Measurements from ENCODE around the gene FGF14. TPM values are rescaled to one million over a fixed set of nuclear protein-coding genes. Genes with fewer than 3 reads are reported as not detected.

The FGF14 gene
- total RNA-seq, 1 donor from 2014 or later, result not detected

- H3K4me1 ChIP-seq, result peaks cover 0 to 2% of the 10 kb centered on the region in 2 donors
- no peak overlapping the region for H3K27ac ChIP-seq
- intact Hi-C loops (cut with DNase I), result no loop called here
- no peaks in the 10 kb centered on the region for H3K36me3 ChIP-seq
- no peaks in the 10 kb centered on the region for H3K27me3 ChIP-seq
- no peaks in the 10 kb centered on the region for H3K9me3 ChIP-seq
- TF ChIP-seq CTCF (IDR thresholded peaks at IDR 0.05), result no peak
- H3K4me3 ChIP-seq, result no peak overlapping the region
- no peak for DNase-seq (ENCODE audit: low spot score in 2 of 2)
Measured at GRCh38 chr13:102132777-102133295, 269.0 kb downstream of the FGF14 start.

GRCh38 chr13:102131246-102131645 lies 270.6 kb downstream of the FGF14 start:
- Histone ChIP-seq H3K27ac (no peak overlapping the region), H3K27me3 (no peaks in the 10 kb centered on the region), H3K9me3 (no peaks in the 10 kb centered on the region), H3K4me3 (no peak overlapping the region), H3K36me3 (no peaks in the 10 kb centered on the region), H3K4me1 (peaks cover 0 to 2% of the 10 kb centered on the region in 2 donors)
- TF ChIP-seq CTCF (IDR thresholded peaks at IDR 0.05), result no peak
- intact Hi-C loops (cut with DNase I), result no loop called here
- DNase-seq (ENCODE audit: low spot score in 2 of 2), result no peak

- Histone ChIP-seq H3K4me1 (peaks cover 0 to 2% of the 10 kb centered on the region in 2 donors), H3K27ac (no peak overlapping the region), H3K27me3 (no peaks in the 10 kb centered on the region), H3K4me3 (no peak overlapping the region), H3K9me3 (no peaks in the 10 kb centered on the region), H3K36me3 (no peaks in the 10 kb centered on the region)
- no peak for TF ChIP-seq CTCF (IDR thresholded peaks at IDR 0.05)
- intact Hi-C loops (cut with DNase I), result no loop called here
- no peak for DNase-seq (ENCODE audit: low spot score in 2 of 2)
Measured at GRCh38 chr13:102128216-102128810, 273.5 kb downstream of the FGF14 start.

- TF ChIP-seq CTCF (IDR thresholded peaks at IDR 0.05), result no peak
- H3K4me3 ChIP-seq, result no peak overlapping the region
- no peak overlapping the region for H3K27ac ChIP-seq
- no peak for DNase-seq (ENCODE audit: low spot score in 2 of 2)
- H3K36me3 ChIP-seq, result no peaks in the 10 kb centered on the region
- H3K9me3 ChIP-seq, result no peaks in the 10 kb centered on the region
- intact Hi-C loops (cut with DNase I), result no loop called here
- H3K4me1 ChIP-seq, result peaks cover 0 to 2% of the 10 kb centered on the region in 2 donors
- no peaks in the 10 kb centered on the region for H3K27me3 ChIP-seq
Measured at GRCh38 chr13:102127153-102127552, 274.7 kb downstream of the FGF14 start.

- intact Hi-C loops (cut with DNase I), result no loop called here
- Histone ChIP-seq H3K36me3 (no peaks in the 10 kb centered on the region), H3K4me1 (no peaks in the 10 kb centered on the region), H3K27ac (no peak overlapping the region), H3K4me3 (no peak overlapping the region), H3K9me3 (no peaks in the 10 kb centered on the region), H3K27me3 (no peaks in the 10 kb centered on the region)
- DNase-seq (ENCODE audit: low spot score in 2 of 2), result no peak
- no peak for TF ChIP-seq CTCF (IDR thresholded peaks at IDR 0.05)
Measured at GRCh38 chr13:102122147-102122546, 279.7 kb downstream of the FGF14 start.

Data from ascending aorta (tissue), 2 donors.